Osteoblast (primary cell): ENCODE data around the gene CDH11. TPM values are rescaled to one million over a fixed set of nuclear protein-coding genes. Genes with fewer than 3 reads are reported as not detected.

ENCODE experiments used
- DNase-seq: peaks from one replicate; pipeline ENCODE4 v3.0.0; 2011; ENCODE audit warnings: low spot score, mixed read lengths; ENCODE audit not compliant: insufficient read length; ENCODE audit errors: missing footprints
- H2AFZ ChIP-seq: 2 replicates; pipeline ENCODE4 v1.6.0; 2011; ENCODE audit warnings: mild to moderate bottlenecking, low read length
- H3K27ac ChIP-seq: 2 replicates; pipeline ENCODE4 v1.5.1; 2011; ENCODE audit warnings: mild to moderate bottlenecking, low read depth, low read length, moderate library complexity
- H3K27me3 ChIP-seq: 2 replicates; pipeline ENCODE4 v1.6.0; 2012; ENCODE audit warnings: mild to moderate bottlenecking, control low read depth, inconsistent platforms, low read length, moderate library complexity; ENCODE audit not compliant: insufficient read depth
- H3K36me3 ChIP-seq: 2 replicates; pipeline ENCODE4 v1.5.1; 2011; ENCODE audit warnings: mild to moderate bottlenecking, low read length, control low read depth, moderate library complexity; ENCODE audit not compliant: insufficient read depth
- H3K4me1 ChIP-seq: 2 replicates; pipeline ENCODE4 v1.5.1; 2011; ENCODE audit warnings: mild to moderate bottlenecking, low read length, control low read depth, moderate library complexity; ENCODE audit not compliant: insufficient read depth
- H3K4me2 ChIP-seq: 2 replicates; pipeline ENCODE4 v1.6.0; 2011; ENCODE audit warnings: mild to moderate bottlenecking, low read length; ENCODE audit not compliant: insufficient read depth
- H3K4me3 ChIP-seq: fragments of 200-600 bp; sonication (generic); 3 replicates; pipeline ENCODE4 v1.5.1; 2012; ENCODE audit warnings: mild to moderate bottlenecking, low read length, inconsistent platforms; ENCODE audit not compliant: insufficient read depth
- H3K79me2 ChIP-seq: 2 replicates; pipeline ENCODE4 v1.6.0; 2012; ENCODE audit warnings: mild to moderate bottlenecking, low read length, control low read depth, inconsistent platforms; ENCODE audit not compliant: insufficient read depth
- H3K9me3 ChIP-seq: 2 replicates; pipeline ENCODE4 v1.5.1; 2011; ENCODE audit warnings: low read depth, low read length, control low read depth
- H4K20me1 ChIP-seq: 2 replicates; pipeline ENCODE4 v1.6.0; 2012; ENCODE audit warnings: mild to moderate bottlenecking, low read length, control low read depth; ENCODE audit not compliant: insufficient read depth
- total RNA-seq: library from RNA; depleted of rRNA; stranded (reverse); fragments of >200 nt; gene quantifications from 2 replicates; pipeline ENCODE4 v1.2.3, GENCODE V29; 2012
- TF ChIP-seq, protein P1 (sequence below): IDR thresholded peaks from 2 replicates; pipeline ENCODE4 v1.5.1; 2011; ENCODE audit warnings: mild to moderate bottlenecking, low read depth, low read length, moderate library complexity; ENCODE audit errors: extremely low read depth

Gene CDH11
- total RNA-seq, 1 donor: 1,116 TPM

DNA sequence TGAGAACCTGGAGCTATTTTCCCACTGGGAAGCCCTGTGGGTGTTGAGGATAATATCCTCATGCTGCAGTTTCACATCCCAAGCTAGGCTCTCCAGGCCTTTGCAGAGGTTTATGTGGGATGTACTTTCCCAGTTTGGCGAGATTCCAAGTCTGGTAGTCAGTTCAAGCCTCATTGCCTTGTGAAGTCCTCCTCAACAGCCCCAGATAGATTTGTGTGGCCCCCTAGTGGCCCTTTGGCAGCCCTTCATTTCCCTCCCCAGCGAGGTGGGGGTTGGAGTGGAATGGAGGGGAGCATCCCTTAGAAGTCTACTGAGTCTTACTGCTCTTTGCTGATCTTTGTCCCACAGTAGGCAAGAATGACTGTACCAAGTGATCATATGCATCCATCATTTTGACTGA, 137.9 kb downstream of the CDH11 start:
- Histone ChIP-seq H3K4me2 (no peak overlapping the region), H3K36me3 (peaks cover 84% of the 10 kb centered on the region), H3K4me3 (no peak overlapping the region), H3K79me2 (peaks cover 18% of the 10 kb centered on the region), H3K4me1 (peaks cover 10% of the 10 kb centered on the region), H3K9me3 (no peaks in the 10 kb centered on the region), H4K20me1 (no peaks in the 10 kb centered on the region), H3K27me3 (no peaks in the 10 kb centered on the region), H2AFZ (no peak overlapping the region), H3K27ac (peak overlapping the region; percentile 70)
- peak; percentile 73 for DNase-seq
- TF ChIP-seq, protein P1, sequence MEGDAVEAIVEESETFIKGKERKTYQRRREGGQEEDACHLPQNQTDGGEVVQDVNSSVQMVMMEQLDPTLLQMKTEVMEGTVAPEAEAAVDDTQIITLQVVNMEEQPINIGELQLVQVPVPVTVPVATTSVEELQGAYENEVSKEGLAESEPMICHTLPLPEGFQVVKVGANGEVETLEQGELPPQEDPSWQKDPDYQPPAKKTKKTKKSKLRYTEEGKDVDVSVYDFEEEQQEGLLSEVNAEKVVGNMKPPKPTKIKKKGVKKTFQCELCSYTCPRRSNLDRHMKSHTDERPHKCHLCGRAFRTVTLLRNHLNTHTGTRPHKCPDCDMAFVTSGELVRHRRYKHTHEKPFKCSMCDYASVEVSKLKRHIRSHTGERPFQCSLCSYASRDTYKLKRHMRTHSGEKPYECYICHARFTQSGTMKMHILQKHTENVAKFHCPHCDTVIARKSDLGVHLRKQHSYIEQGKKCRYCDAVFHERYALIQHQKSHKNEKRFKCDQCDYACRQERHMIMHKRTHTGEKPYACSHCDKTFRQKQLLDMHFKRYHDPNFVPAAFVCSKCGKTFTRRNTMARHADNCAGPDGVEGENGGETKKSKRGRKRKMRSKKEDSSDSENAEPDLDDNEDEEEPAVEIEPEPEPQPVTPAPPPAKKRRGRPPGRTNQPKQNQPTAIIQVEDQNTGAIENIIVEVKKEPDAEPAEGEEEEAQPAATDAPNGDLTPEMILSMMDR: peak; percentile 96

DNA sequence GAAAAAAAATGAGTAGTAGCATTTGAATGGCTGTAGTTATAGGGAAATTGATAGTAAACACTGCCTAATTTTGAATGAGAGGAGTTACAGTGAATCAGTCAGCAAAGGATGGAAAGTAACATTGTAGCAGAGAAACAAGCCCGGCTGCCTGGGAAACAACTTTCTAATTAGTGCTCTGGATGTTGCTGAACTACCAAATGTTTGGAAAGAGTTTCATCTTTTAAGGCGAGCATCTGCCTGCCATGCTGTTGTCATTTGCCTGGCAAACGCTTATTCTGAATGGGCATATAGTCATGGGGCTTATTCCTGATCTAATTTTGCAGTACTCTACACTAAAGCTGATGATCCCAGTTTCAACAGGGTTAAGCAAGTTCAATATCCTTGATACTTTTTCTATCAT, 138.6 kb downstream of the CDH11 start:
- Histone ChIP-seq H3K4me1 (peaks cover 10% of the 10 kb centered on the region), H2AFZ (no peak overlapping the region), H3K27me3 (no peaks in the 10 kb centered on the region), H3K79me2 (peaks cover 20% of the 10 kb centered on the region), H4K20me1 (no peaks in the 10 kb centered on the region), H3K27ac (peak overlapping the region; percentile 70), H3K36me3 (peaks cover 83% of the 10 kb centered on the region), H3K4me3 (no peak overlapping the region), H3K9me3 (no peaks in the 10 kb centered on the region), H3K4me2 (no peak overlapping the region)
- DNase-seq: no peak
- TF ChIP-seq, protein P1: no peak

GRCh38 chr16:64982581-64982980, 139.3 kb downstream of the CDH11 start:
- H3K36me3 ChIP-seq: peaks cover 83% of the 10 kb centered on the region
- H4K20me1 ChIP-seq: no peaks in the 10 kb centered on the region
- DNase-seq: no peak
- no peaks in the 10 kb centered on the region for H3K27me3 ChIP-seq
- no peak overlapping the region for H2AFZ ChIP-seq
- H3K4me2 ChIP-seq: no peak overlapping the region
- no peak overlapping the region for H3K4me3 ChIP-seq
- H3K4me1 ChIP-seq: peaks cover 10% of the 10 kb centered on the region
- no peaks in the 10 kb centered on the region for H3K9me3 ChIP-seq
- TF ChIP-seq, protein P1: no peak
- peaks cover 21% of the 10 kb centered on the region for H3K79me2 ChIP-seq
- H3K27ac ChIP-seq: peak overlapping the region; percentile 16

DNA sequence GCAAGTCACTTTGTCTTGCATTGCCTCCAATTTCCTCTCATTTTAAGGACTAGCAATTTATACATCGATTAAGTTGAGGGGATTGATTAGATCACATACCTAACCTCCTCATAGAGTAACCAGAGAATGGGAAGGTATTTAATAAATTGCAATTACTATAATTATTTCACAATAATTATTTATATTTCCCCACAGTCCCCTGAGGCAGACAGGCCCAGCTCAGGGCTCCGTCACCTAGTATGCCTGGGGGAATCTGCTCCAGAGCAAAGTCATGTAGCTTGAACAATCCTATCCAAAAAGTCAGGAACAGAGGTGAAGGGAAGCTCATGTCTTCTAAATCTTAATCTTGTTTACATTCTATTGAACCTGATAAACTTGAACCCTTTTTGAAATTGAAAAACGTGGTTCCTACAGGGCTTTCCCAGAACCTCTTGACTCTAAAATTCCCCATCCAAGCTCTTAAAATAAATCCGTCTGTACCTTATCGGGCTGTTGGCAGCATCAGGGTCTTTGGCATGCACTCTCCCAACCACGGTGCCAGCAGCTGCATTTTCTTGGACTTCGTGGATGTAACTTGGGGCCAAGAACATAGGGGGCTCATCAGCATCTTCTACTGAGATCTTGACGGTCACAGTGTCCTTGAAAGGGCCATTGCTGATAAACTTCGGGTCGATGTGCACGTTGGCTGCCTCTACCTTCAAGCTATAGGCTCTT, 140.1 kb downstream of the CDH11 start:
- Histone ChIP-seq H3K27ac (peak overlapping the region; percentile 7), H3K36me3 (peaks cover 83% of the 10 kb centered on the region), H2AFZ (no peak overlapping the region), H4K20me1 (no peaks in the 10 kb centered on the region), H3K27me3 (no peaks in the 10 kb centered on the region), H3K9me3 (no peaks in the 10 kb centered on the region), H3K4me3 (no peak overlapping the region), H3K4me1 (peaks cover 10% of the 10 kb centered on the region), H3K4me2 (no peak overlapping the region), H3K79me2 (peaks cover 27% of the 10 kb centered on the region)
- no peak for DNase-seq
- TF ChIP-seq, protein P1: no peak
